Keratinocyte (primary cell): ENCODE data around the gene OASL.

Experiments
- CTCF ChIP-seq, 3 experiments: IDR thresholded peaks in 1 of 3; conservative IDR thresholded peaks in 1 of 3; optimal IDR thresholded peaks in 1 of 3; 2 replicates in 2 of 3; 3 replicates in 1 of 3; pipeline versions ENCODE3 to v1.5.1; 2011; ENCODE audit warnings: low read length in 3 of 3, mild to moderate bottlenecking in 3 of 3, moderate library complexity in 2 of 3, control low read depth in 1 of 3, inconsistent platforms in 1 of 3; ENCODE audit not compliant: insufficient read depth in 2 of 3; ENCODE audit errors: extremely low read depth in 1 of 3
- EZH2 ChIP-seq: IDR thresholded peaks from one replicate; pipeline ENCODE4 v1.6.1; 2012; ENCODE audit warnings: inconsistent platforms, mild to moderate bottlenecking, low read length, moderate library complexity

GRCh38 chr12:121023799-121024198 is 15.2 kb downstream of the OASL start:
- TF ChIP-seq CTCF (optimal IDR thresholded peaks at IDR 0.05 in 1 of 3, IDR thresholded peaks at IDR 0.05 in 1 of 3, conservative IDR thresholded peaks at IDR 0.05 in 1 of 3; ENCODE audit: extremely low read depth in 1 of 3, insufficient read depth in 2 of 3, low read length in 3 of 3) (no peak), EZH2 (no peak)
